Testis (tissue), 3 donors: Measurements from ENCODE around the gene THAP11. TPM values are rescaled to one million over a fixed set of nuclear protein-coding genes. Genes with fewer than 3 reads are reported as not detected.
"Not testable (repeated sequence)": the region's sequence is repeated elsewhere in the genome, so short reads cannot be mapped to it uniquely, and the experiment has no call there.

Source experiments
- DNase-seq: peaks from one replicate; pipeline ENCODE4 v3.0.0-alpha.2; 2019
- H3K27ac ChIP-seq, 2 donors: fragments of 200-600 bp; sonication (generic); one replicate each; pipeline ENCODE4 v1.5.1; 2019
- H3K27me3 ChIP-seq: fragments of 200-600 bp; sonication (generic); one replicate; pipeline ENCODE4 v1.5.1; 2019
- H3K36me3 ChIP-seq: fragments of 200-600 bp; sonication (generic); one replicate; pipeline ENCODE4 v1.5.1; 2017; ENCODE audit warnings: low read depth; ENCODE audit errors: missing control alignments
- H3K4me1 ChIP-seq: fragments of 200-600 bp; sonication (generic); one replicate; pipeline ENCODE4 v1.5.1; 2019
- H3K4me3 ChIP-seq, 2 donors: fragments of 200-600 bp; sonication (generic); one replicate each; pipeline ENCODE4 v1.5.1; 2017 to 2019
- H3K9me3 ChIP-seq: fragments of 200-600 bp; sonication (generic); one replicate; pipeline ENCODE4 v1.5.1; 2017
- CTCF ChIP-seq, 3 experiments: fragments of 450-650 bp in 2 of 3; fragments of 200-600 bp in 1 of 3; sonication (generic) in 1 of 3; IDR thresholded peaks; one replicate each; pipeline ENCODE4 v1.5.1; 2016 to 2019; ENCODE audit warnings: antibody characterized with exemption in 3 of 3, mild to moderate bottlenecking in 2 of 3, moderate library complexity in 1 of 3
- POLR2A ChIP-seq: fragments of 450-650 bp; IDR thresholded peaks from one replicate; pipeline ENCODE4 v1.6.1; 2017; ENCODE audit warnings: antibody characterized with exemption, mild to moderate bottlenecking, moderate library complexity
- WGBS, 2 donors: methylation state at CpG; one replicate each; pipeline ENCODE4 v1.1.5; 2018; 5-methylcytosine and 5-hydroxymethylcytosine counted together
- intact Hi-C: fragments of 100-400 bp; cut with DNase I; formaldehyde crosslinking; loops from one replicate; pipeline ENCODE4 v1.15.1; 2023; ENCODE audit warnings: low total_unique reads
- polyA plus RNA-seq: library from polyadenylated mRNA; stranded (reverse); fragments of 350-450 nt; fragmentation: Illumina TruSeq; extraction: RNeasy Lipid Tissue Mini Kit (QIAGEN cat#74804); gene quantifications from one replicate; pipeline ENCODE4 v1.2.3, GENCODE V29; 2014; ENCODE audit warnings: low read depth, low replicate concordance; ENCODE audit not compliant: insufficient read depth
- total RNA-seq, 2 donors: library from RNA; depleted of rRNA; stranded (reverse); fragments of >200 nt; gene quantifications; one replicate each; pipeline ENCODE4 v1.2.3, GENCODE V29; 2016

THAP11 gene
- total and polyA plus RNA-seq, 3 donors from 2014 or later: 24.0 to 59.7 (median 56.8) TPM

DNA sequence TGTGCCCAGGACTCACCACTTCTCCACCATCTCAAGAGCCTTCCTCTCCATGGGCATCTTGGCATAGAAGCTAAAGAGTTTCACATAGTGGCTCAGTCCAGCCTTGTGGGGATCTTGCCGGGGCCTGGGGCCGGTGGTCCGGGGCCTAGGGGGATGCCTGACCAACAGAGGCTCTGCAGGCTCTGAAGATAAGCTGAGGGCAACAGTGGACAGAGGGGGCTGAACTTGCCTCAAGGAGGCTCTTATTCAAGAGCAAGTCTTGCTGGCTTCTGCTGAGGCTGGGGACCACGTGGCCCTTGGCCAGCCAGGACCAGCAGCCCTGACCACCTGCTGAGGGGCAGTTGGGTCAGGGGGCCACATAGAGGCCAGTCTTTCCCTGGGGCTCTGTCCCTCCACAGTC is 13.5 kb upstream of the THAP11 start:
- no peak for TF ChIP-seq CTCF (IDR thresholded peaks at IDR 0.05)
- TF ChIP-seq POLR2A: no peak
- Histone ChIP-seq H3K36me3 (no peaks in the 10 kb centered on the region), H3K9me3 (no peaks in the 10 kb centered on the region), H3K4me3 (no peak overlapping the region), H3K4me1 (no peaks in the 10 kb centered on the region), H3K27ac (no peak overlapping the region), H3K27me3 (no peaks in the 10 kb centered on the region)
- 92 to 100% methylated on average over 1 to 4 of the region's 4 CpGs for WGBS, 2 donors
- intact Hi-C loops: no loop called here
- no peak for DNase-seq

DNA sequence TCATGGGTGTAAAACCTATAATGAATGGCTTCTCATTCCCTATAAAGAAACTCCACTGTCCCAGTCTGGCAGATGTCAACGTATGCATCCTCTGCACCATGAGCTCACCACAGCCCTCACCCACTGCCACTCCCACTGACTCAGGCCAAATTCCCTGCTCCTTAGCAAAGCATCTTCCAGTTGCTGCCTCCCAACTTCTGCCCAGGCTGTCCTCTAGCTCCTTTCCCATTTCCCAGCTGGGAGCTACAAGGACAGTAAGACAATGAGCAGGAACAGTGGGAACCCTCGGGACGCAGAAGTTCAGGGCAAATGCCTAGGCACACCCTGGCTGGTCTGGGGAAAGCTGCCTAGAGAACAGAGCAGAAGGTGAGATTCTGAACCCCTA is 9.1 kb upstream of the THAP11 start:
- Histone ChIP-seq H3K36me3 (no peaks in the 10 kb centered on the region), H3K27me3 (no peaks in the 10 kb centered on the region), H3K27ac (peak overlapping the region; percentile 51 to 84), H3K4me3 (peak overlapping the region; percentile 81 to 86), H3K9me3 (no peaks in the 10 kb centered on the region), H3K4me1 (peaks cover 4% of the 10 kb centered on the region)
- intact Hi-C loops: no loop called here
- WGBS, 2 donors: 0 to 1% methylated on average over 3 of the region's 3 CpGs
- no peak for DNase-seq
- no peak for TF ChIP-seq POLR2A

DNA sequence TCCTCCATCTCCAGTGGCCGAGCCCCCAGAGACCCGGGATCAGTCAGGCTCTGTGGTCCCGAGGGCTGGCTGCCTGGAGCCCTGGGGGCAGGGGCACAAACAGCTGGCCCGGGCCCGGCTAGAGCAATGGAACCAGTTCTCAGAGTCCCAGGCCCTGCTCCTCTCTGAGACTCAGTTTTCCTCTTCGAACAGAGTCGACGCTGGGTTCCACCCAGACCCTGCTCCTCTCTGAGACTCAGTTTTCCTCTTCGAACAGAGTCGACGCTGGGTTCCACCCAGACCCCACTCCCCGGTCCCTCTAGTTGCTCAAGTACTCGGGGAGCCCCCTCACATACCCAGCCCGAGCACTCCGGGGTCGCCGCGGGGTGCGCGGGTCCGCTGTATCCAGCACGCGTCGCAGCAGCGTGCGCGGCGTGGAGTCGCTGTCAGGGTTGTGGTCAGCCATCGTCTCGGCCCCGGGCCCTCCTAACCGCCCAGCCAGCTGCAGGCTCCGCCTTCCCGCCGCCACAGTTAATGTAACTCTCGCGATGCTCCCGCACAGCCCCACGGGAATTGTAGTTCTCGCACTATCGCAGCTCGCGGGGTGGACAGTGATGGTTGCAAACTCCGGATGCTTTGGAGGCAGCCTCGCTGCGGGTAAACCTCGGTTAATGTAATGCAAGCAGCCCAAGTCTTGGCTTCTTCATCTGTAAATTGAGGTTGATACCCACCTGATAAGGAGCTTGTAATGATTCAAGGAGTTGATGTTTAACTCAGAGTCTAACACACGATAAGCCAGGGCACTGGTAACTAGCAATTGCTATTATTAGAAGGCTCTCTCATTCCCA is 8.5 kb upstream of the THAP11 start:
- intact Hi-C loops: no loop called here

DNA sequence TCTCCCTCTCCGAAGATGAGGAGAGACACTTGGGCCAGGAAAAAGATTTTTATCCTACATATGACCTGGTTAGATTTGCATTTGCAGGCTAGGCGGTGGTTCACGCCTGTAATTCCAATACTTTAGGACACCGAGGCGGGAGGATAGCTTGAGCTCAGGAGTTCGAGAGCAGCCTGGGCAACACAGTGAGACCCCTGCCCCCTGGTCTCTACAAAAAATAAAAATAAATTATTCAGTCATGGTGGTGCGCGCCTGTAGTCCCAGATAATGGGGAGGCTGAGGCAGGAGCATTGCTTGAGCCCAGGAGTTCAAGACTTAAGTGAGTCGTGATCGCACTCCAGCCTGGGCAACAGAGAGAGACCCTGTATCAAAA is 7.9 kb upstream of the THAP11 start:
- Histone ChIP-seq H3K36me3 (no peaks in the 10 kb centered on the region), H3K27me3 (no peaks in the 10 kb centered on the region), H3K4me3 (peak overlapping the region; percentile 81 to 86), H3K9me3 (no peaks in the 10 kb centered on the region), H3K27ac (peak overlapping the region in 1 of 2 donors; percentile 84), H3K4me1 (peaks cover 4% of the 10 kb centered on the region)
- no peak for DNase-seq
- TF ChIP-seq CTCF (IDR thresholded peaks at IDR 0.05) (no peak), POLR2A (no peak)
- intact Hi-C loops: no loop called here
- whole genome bisulfite sequencing, 2 donors: 43 to 71% methylated on average over 10 of the region's 10 CpGs

More for the DNA sequence above, 8.5 kb upstream of the THAP11 start:
- Histone ChIP-seq H3K4me3 (peak overlapping the region; percentile 81 to 86), H3K4me1 (peaks cover 4% of the 10 kb centered on the region), H3K9me3 (no peaks in the 10 kb centered on the region), H3K27me3 (no peaks in the 10 kb centered on the region), H3K27ac (peak overlapping the region; percentile 51 to 84), H3K36me3 (no peaks in the 10 kb centered on the region)
- DNase-seq: peak; percentile 97
- 0% methylated on average over 10 to 49 of the region's 49 CpGs for WGBS, 2 donors
- TF ChIP-seq CTCF (IDR thresholded peaks at IDR 0.05) (no peak), POLR2A (no peak)

DNA sequence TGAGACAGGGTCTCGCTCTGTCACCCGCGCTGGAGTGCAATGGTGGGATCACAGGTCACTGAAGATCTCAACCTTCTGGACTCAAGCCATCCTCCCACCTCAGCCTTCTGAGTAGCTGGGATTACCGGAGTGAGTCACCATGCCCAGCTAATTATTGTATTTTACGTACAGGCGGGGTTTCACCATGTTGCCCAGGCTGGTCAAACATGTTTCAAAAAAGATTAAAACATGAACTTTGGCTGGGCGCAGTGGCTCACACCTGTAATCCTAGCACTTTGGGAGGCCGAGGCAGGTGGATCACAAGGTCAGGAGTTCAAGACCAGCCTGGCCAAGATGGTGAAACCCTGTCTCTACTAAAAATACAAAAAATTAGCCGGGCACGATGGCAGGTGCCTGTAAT is 4.9 kb upstream of the THAP11 start:
- H3K9me3 ChIP-seq, DNase-seq, H3K36me3 ChIP-seq, H3K4me3 ChIP-seq, H3K4me1 ChIP-seq, H3K27ac ChIP-seq, intact Hi-C loops, H3K27me3 ChIP-seq: not testable (repeated sequence)
- WGBS, 2 donors: 95 to 98% methylated on average over 10 of the region's 10 CpGs

DNA sequence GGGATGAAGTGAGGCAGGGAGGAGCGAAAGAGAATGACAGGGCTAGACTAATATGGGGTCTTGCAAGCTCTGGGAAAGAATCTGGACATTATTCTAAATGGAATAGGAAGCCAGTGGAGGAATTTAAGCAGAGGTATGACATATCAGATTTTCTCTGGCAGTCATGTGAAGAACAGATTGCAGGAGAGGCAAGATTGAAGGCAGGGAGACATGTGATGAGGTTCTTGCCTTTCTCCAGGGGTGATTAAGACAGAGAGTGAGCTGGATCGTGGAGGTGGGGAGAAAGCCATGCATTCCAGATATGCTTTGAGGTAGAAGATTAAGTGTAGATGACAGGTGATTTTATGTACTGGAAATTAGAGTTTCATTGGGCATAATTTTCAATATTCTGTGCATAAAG is 4.3 kb upstream of the THAP11 start:
- Histone ChIP-seq H3K9me3 (no peaks in the 10 kb centered on the region), H3K27ac (no peak overlapping the region), H3K4me1 (peaks cover 4% of the 10 kb centered on the region), H3K36me3 (no peaks in the 10 kb centered on the region), H3K4me3 (no peak overlapping the region), H3K27me3 (no peaks in the 10 kb centered on the region)
- DNase-seq: no peak
- intact Hi-C loops: no loop called here
- TF ChIP-seq POLR2A: no peak
- TF ChIP-seq CTCF (IDR thresholded peaks at IDR 0.05): no peak
- 90 to 93% methylated on average over 2 of the region's 2 CpGs for WGBS, 2 donors
